ENCODE results near the gene PTPRN2.

The PTPRN2 gene

DNA sequence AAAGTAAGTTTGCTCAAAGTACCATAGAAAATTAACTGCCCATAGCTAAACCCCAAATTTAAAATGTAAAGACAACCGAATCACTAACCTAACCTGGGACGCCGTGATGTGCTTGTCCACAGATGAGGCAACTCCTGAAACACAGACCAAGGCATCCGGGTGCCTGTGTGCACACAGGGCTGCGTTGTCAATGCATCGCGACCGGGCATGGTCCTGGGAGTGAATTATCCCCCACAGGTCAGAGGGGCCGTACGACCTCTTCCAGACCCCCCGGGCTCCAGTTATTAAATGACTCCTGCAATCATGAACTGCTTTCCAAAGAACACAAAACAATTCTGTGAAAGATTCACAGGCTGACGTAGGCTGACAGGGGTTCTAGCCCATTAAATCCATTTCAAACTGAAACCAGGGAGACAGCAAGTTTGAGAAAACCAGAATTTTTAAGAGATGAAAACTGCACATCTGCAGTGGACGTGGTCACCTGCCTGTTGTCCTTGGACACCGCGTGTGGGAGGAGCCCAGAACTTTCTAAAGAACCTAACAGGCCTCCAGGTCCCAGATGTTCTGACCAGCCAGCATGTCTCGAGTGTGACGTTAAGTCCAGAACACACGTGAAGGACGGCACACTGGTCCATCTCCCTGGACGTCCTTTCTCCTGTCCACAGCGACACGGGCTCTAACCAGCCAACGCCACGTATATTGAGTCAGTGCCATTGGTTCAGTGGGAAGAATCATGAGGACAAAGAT, 953.0 kb downstream of the PTPRN2 start:
- DNase-seq, result no peak

DNA sequence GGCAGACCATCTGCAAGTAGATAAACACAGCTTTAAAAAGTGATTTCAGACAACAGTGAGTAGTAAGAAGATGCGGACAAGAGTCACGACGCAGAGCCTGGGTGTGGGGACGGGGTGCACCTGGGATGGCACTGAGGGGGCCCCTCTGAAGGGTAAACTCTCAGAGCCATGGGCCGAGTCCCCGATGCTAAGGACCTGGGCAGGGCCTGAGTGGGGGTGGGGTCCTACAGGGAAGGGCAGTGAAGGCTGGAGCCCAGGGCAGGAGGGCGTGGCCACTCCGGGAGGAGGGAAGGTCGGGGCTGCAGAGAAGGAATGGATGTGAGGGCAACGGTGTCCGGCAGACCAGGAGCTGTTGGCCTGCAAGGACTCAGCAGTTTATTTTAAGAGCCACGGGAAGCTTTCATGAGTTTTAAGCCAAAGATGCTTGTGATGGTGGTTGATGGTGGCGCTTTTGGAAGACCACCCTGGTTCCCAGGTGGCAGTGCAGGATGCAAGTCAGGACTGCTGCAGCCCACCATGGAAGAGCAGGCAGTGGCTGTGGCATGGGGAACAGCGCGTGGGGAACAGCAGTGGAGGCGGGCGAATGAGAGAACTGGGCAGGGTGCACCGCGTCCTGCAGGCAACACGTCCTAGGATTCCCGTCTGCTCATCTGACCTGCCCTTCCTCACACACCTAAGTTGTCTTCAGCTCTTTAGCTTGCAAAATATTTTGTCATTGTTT, 954.0 kb downstream of the PTPRN2 start:
- no peak for DNase-seq

DNA sequence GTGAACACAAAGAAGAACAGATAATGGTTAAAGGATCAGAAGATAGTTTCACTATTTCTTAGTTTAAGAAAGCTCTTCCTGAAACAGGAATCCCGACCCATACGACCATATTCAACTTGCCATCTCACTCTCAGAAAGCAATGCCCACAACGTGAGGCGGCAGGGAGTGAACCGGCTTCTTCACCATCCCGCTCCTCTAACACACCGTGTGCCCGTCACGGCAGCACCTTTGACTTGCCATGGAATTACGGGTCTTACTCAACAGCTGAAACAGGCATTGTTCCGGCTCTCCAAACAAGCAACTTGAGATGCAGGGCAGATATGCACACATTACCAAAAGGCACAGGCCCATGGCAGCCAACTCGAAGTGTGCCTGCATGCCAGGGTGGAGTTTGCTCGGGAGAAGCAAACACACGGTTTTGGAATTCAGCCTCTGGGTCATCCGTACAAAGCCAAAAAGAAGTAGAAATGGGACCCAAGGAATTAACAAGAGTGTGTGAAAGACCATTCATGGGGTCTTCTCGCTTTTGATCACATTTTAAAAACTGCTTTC, 957.2 kb downstream of the PTPRN2 start:
- no peak for DNase-seq

DNA sequence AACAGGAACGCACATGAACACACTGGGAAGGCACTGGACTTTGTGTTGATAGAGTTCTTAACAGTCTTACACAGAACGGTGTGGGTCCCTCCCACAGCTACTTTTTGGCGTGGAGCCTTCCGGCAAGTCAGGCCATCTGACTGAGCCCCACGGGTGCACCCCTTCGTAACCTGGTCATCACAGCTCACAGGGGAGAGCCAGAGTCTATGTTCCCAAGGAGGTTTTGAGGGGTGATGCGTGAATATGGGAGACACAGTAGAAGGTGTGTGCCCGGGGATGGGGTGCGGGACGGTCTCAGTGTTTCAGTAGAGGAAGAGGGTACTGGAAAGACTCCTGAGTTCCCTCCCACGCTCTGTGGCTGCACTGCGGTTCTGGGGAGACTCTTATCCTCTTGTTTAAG, 959.2 kb downstream of the PTPRN2 start:
- DNase-seq, result no peak

DNA sequence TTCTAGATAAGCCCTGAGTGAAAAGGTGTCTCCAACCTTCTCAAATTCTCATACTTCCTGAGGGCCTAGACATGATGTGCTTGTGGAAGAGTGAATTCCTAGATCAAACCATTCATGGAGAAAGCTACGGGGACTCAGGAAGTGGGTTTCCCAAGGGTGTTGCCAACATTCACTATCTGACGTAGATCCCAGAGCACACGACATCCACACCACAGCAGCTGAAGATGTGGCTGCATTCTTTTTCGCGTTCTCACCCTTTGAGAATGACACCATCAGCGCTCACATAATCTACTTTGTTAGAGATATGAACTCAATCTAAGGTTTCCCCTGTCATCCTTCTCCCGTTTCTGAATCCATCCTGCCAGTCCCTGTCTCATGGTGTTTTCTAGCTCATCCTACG, 960.0 kb downstream of the PTPRN2 start:
- no peak for DNase-seq

DNA sequence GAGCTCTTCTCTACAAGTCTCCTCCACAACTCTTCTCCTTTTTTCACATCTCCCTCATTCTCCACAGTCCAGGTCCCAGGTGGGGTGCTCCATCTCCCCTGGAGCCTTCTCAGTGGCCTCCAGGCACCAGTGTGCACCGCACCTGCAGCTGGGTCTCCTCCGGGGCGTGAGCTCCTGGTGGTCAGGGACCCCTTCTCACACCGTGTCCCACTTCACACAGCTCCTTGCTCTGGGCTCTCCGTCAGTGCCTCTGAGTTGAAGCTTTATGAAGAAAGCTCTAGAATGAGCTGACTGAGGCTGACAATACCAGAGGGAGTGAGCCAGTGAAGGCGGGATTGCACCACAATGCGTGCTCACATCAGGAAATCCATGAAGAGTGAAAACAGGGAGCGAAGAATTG, 960.6 kb downstream of the PTPRN2 start:
- no peak for DNase-seq

DNA sequence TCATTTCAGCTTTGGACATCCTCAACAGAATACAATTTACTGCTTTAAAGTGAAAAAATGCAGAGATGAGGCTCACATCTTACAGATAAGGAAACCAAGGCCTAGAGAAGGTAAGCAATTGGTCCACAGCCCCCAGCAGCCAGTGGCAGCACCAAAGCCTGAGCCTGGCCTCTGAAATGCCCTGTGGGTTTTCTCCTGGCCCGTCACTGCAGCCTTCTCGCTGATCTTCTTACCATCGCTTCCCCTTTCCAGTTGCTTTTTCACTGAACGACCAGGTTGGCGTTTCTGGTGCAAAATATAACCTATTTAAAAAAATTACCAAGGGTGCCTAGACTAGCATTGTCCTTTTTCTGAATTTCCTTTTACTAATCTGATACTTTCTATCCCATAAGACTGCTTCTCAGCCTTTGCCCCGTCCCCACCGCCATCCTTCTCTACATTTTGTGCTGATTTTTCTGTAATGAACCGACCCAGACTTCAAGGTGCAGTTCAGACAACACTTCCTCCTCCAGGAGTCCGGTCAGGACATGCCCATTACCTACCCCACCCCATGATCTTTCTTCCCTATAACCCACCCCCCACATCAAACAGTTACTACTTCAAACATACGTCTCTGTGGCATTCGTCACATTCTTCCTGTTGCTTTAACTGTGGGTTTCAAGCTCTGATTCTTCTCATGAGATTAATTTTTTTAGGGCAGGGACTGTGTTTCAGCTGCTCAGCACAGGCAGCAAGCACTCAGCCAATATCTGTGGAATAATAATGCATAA, 961.5 kb downstream of the PTPRN2 start:
- no peak for DNase-seq

DNA sequence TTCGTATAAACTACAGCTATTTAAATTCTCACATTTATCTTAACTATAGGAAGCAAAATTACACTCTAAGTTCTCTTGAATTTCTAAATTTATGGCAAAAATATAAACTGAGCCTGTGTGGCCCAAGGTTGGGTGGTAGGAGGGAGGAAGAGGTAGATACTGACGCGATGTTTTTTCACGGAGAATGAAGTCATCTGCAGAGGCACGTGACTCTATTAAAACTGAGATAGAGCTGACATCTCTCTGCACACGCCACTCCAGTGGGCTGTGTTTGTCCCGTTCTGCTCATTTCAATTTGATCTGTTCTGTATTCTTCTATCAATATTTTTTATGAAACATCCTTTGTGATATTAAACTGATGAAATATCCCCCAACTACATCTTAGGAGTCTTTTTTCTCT, 964.1 kb downstream of the PTPRN2 start:
- no peak for DNase-seq

DNA sequence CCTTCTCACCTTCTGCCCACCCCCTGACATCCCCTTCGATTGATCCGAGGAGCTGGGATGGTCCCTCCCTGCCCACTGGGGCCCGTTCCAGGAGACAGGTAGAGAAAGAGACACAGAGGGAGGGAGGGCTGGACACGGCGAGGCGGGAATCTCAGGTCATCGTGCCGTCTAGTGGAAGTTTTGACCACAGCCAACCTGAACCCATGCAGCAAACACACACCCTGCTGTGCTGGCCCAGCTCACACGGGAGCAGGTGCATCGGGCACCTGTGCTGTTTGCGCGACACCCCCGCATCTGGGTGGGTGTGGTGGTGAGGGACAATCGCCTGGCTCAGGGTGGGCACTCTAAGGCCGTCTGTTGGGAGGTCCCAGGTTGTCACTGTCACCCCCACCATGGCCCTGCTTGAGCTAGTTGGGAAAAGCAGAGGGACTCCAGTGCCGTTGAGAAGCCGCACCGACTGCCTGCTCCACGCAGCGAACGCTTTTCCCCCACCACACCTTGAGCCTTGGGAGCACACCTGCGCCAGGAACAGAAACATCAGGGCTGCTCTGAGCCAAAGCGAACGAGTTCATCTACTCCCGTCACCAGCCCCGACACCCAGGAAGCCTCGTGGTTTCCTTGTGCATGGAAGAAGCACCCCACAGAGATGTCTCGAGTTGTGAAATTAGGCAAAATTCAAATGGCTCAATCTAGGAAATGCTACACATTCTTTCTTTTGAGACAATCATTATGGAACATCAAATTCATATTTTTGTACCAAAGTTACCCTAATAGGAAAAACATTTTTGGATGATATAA, 965.0 kb downstream of the PTPRN2 start:
- DNase-seq, result no peak

DNA sequence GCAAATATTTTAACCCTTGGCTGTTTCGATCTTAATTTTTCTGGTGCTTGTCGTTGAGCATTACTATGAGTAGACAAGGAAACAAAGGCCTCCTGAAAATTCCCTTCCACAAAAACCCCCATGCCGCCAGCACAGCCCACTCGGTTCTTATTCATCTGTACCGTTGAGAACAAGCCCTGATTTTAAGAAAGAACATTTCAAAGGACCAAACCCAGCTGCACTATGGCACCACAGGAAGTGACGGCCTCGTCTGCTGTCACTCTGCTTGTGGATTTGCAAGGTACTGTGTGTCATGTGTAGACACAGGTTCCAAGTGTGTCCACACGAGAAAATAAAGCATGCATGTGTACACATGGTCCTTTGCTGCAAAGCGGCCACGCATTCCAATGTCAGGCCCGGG, 965.6 kb downstream of the PTPRN2 start:
- no peak for DNase-seq

DNA sequence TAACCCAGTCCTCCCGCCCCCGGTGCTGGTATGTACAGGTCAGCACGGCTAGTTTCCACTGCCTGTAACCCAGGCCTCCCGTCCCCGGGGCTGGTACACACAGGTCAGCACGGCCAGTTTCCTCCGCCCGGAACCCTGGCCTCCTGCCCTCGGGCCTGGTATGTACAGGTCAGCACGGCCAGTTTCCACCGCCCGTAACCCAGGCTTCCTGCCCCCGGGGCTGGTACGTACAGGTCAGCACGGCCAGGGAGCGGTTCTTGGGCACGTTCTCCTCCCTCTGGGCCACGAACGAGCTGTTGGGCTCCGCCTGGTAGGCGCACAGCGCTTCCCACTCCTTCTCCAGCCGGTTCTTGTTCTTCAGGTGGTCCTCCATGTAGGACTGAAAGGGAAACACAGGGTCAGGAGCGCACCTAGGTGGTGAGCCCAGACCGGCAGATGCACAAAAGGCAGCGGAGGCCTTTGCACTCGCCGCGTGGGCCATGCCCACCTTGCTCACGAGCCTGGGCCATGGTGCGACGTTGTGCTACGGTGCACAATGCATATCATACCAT, 966.4 kb downstream of the PTPRN2 start:
- no peak for DNase-seq

DNA sequence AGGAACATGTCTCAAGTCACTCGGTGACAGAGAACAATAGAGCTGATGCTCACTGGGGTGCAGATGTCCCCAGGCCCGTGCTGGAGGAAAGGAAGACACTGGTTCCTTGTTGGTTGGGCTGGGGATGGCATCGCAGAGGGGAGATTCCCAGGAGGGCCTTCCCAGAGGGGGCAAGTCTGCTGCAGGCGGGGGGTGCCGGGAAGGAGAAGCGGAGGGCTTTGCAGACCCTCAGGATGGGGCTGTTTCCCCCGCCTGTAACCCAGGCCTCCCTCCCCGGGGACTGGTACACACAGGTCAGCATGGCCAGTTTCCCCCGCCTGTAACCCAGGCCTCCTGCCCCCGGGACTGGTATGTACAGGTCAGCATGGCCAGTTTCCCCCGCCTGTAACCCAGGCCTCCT, 967.0 kb downstream of the PTPRN2 start:
- no peak for DNase-seq

DNA sequence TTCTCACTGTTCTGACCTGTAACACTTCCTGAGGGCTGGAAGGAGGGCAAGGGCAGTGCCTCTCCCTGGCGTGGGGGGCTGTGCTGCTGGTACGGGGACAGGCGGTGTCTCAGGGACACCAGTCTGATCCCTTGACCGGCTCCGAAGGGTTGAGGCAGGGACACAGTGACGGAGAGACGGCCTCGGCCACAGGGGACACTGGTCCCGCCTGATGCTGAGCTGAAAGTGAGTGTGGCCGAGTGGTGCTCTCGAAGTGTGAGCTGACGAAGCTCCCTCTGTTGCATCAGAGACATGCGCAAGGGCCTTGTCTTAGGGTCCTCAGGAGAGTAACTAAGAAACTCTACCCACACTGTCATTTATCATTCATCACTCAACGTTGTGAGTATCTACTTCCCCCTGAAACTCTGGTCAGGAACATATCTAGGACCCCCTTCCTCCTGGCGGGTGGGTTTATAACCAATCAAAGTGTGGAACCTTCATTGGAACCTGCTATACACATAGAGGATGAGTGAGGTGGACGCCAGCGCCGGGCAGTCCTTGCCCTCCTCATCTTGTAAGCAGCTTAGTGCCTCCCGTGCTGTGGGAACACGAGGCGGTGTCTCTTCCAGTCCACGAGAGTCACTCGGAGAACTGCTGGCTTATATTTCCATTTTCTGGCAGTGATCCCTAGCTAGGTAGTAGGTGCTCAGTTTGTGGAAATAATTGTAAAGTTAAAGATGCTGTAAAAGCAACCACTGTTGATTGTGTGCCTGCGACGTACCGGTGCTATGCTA, 967.7 kb downstream of the PTPRN2 start:
- no peak for DNase-seq

DNA sequence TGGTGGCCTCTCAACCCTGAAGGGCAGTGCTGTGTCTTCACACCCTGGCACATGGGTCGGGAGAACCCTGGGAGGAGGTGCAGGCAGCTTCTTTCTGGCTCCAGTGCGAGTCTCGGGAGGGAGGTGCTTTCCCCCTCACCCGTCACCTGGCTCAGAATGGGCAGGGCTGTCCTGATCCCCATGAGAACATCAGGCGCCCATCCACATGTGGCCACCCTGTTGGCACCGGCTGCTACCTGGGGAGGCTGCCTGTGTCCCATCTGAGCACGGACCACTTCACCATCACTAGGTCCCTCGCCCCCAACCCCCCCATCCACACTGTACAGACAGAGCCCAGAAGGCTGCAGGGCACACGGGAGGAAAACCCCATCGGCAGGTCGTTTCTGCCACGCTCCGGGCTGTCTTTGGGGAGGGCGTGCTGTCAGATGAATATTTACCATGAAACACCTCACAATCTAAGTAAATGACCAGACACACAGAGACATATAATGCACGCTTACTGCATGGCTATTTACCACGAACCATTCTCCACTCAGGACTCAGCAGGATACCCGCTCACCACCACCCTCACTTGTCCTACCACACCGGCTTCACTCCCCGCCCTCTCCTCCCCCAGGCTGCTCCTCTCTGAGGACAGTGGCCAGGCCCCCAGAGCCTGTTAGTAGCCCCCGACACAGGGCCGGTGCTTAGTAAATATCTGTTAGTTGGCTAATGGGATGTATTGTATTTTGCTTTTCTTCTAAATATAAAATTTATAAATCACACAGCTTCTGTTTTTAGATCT, 968.6 kb downstream of the PTPRN2 start:
- DNase-seq, result no peak

DNA sequence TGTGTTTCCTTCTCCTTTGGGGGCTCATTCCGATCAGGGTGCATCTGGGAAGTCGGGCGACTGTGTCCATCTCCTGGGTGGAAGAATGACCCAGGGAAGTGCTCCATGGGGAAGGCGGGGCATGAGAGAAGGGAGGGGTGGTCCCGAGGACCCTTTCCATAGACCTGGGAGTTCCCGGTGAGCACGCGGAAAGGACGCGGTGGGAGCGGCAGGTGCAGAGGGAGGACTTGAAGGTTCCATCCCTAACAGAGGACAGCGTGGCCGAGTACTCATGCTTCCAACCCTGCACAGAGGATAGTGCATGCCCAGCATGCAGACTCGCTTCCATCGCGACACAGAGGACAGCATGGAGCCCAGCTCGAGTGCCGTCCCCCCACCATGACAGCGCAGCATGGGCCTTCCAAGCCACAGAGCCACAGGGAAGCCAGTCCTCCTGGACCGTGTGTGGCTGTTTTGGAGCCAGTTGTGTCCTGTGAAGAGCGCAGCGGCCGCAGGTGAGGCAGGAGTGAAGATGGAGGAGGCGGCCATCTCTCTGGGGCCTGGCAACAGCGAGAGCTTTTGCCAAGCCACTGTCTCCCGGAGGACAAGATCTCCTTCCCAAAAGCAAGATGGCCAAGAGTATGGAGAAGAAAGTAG, 969.4 kb downstream of the PTPRN2 start:
- no peak for DNase-seq

DNA sequence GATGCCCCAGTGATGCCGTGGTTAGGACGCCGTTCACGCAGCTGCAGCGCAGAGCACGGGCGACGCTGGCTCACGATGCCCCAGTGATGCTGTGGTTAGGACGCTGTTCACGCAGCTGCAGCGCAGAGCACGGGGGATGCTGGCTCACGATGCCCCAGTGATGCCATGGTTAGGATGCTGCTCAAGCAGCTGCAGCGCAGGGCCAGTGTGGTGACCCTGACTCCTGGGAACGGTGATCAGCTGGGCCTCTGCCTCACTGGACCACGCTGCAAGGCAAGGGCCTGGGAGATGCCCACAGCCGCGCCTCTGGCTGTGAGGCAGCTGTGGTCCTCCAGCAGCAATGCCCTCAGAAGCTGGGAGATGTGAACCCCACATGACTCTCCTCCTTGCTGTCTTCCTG, 970.2 kb downstream of the PTPRN2 start:
- no peak for DNase-seq

DNA sequence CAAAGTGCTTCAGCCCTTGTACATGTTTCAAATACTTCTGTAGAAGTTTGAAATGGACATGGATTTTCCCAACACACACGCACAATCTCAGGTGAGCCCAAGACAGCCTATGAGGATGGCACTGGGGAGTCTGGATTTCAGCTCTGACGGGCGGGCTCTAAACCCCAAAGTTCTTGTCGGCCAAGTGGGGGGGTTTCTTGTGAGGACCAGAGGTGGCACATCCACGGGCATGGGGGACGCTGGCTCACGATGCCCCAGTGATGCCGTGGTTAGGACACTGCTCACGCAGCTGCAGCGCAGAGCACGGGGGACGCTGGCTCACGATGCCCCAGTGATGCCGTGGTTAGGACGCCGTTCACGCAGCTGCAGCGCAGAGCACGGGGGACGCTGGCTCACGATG, 970.7 kb downstream of the PTPRN2 start:
- no peak for DNase-seq

DNA sequence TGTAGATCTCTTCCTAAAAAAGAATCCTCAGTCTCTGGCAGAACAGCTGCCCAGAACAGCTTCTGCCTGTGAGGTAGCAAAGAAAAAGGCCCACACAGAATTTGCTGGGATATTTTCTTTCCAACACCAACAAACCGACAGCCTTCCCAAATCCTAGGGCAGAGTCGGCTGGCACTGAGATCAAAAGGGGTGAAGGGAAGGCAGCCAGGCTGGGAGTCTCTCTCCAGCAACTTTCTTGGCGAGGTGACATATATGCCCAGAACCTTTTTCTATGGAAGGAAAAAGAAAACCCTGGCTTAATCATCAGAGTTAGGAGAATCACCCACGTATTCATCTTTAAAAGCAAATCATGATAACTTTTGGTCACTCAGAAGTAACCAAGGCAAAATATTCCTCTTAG, 971.2 kb downstream of the PTPRN2 start:
- no peak for DNase-seq

DNA sequence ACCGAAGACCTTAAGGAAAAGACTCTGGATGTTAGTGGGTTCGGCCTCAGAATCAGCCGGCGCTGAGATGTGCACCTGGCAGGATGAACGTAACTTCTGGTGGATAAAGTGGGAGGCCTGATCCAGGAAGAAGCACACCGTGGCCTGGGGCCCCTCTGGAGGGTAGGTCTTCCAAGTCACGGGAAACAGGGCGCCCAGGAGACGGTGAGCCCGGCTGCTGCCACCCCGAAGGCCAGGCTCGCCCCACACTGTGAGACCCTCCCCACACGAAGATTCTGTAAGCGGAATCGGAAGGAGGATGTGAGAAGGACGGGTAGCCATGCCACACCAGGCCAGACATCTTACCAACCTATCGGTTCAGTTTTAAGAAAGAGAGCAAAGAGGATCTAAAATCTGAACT, 971.8 kb downstream of the PTPRN2 start:
- DNase-seq, result no peak

DNA sequence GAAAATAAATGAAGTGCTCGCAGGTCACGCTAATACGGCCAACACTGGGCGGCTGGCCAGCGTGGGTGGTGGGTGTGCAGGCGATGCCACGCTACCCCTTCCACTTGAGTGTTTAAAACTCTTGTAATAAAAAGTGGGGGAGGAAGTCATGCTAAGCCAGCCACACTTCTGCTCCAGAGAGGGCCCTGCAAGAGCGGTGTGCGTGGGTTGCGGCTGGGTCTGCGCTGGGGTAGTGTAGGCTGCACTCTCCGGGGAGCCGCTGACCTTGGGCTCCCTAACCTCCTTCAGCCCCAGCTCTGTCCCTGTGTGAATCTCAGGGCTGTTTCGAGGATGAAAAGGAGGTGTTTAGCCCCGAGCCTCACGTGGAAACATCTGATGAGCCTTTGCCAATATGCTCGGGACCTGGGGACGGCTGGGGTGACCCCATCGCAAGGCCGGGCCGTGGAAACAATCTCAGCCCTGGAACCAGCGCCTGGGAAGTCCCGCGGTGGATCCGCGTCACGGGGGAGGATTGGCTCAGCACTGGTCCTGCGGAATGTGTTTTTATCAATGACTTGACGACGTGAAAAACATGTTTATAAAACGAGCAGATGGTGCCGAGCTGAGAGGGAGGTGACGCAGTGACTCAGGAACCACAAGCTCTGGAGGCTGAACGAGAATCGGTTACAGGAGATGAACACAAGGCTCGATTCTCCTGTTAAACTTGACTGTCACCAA, 972.4 kb downstream of the PTPRN2 start:
- no peak for DNase-seq
